Measurements from ENCODE around the gene ESPNL.
A peak's percentile ranks its signal among the peaks of the same experiment; 100 is the strongest.
"Not testable (repeated sequence)": the region's sequence is repeated elsewhere in the genome, so short reads cannot be mapped to it uniquely, and the experiment has no call there.

Gene ESPNL

GRCh38 chr2:238170386-238171071, 70.4 kb downstream of the ESPNL start:
- H3K4me3 ChIP-seq (ENCODE audit: low read depth, low read length) = no peak overlapping the region
- in situ Hi-C loops (cut with HindIII; ENCODE audit: low pct_ligation_motif_present, low sequenced_read_pairs) = no loop called here
- TF ChIP-seq, protein P1, sequence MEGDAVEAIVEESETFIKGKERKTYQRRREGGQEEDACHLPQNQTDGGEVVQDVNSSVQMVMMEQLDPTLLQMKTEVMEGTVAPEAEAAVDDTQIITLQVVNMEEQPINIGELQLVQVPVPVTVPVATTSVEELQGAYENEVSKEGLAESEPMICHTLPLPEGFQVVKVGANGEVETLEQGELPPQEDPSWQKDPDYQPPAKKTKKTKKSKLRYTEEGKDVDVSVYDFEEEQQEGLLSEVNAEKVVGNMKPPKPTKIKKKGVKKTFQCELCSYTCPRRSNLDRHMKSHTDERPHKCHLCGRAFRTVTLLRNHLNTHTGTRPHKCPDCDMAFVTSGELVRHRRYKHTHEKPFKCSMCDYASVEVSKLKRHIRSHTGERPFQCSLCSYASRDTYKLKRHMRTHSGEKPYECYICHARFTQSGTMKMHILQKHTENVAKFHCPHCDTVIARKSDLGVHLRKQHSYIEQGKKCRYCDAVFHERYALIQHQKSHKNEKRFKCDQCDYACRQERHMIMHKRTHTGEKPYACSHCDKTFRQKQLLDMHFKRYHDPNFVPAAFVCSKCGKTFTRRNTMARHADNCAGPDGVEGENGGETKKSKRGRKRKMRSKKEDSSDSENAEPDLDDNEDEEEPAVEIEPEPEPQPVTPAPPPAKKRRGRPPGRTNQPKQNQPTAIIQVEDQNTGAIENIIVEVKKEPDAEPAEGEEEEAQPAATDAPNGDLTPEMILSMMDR (IDR thresholded peaks at IDR 0.05; ENCODE audit: low read depth, low read length, missing control alignments) = no peak
- DNase-seq = no peak
- H3K27me3 ChIP-seq (replicated peaks) = no peaks in the 10 kb centered on the region
- H3K27ac ChIP-seq = peak overlapping the region; percentile 98
- peaks cover 37% of the 10 kb centered on the region for H3K36me3 ChIP-seq (replicated peaks)

- H3K36me3 ChIP-seq (replicated peaks) = peaks cover 37% of the 10 kb centered on the region
- DNase-seq; in situ Hi-C loops (cut with HindIII; ENCODE audit: low pct_ligation_motif_present, low sequenced_read_pairs); H3K4me3 ChIP-seq (ENCODE audit: low read depth, low read length); H3K27me3 ChIP-seq (replicated peaks): not testable (repeated sequence)
- H3K27ac ChIP-seq = peak overlapping the region; percentile 98
These were observed 70.9 kb downstream of the ESPNL start for GRCh38 chr2:238171072-238171431.

- in situ Hi-C loops (cut with HindIII; ENCODE audit: low pct_ligation_motif_present, low sequenced_read_pairs) = no loop called here
These were observed 71.5 kb downstream of the ESPNL start for GRCh38 chr2:238171575-238172187.

GRCh38 chr2:238172439-238172838, 72.3 kb downstream of the ESPNL start:
- DNase-seq = no peak
- Histone ChIP-seq H3K36me3 (replicated peaks) (peaks cover 39% of the 10 kb centered on the region), H3K27me3 (replicated peaks) (no peaks in the 10 kb centered on the region), H3K27ac (no peak overlapping the region), H3K4me3 (ENCODE audit: low read depth, low read length) (no peak overlapping the region)
- TF ChIP-seq, protein P1 (IDR thresholded peaks at IDR 0.05; ENCODE audit: low read depth, low read length, missing control alignments) = no peak
- in situ Hi-C loops (cut with HindIII; ENCODE audit: low pct_ligation_motif_present, low sequenced_read_pairs) = no loop called here

More at GRCh38 chr2:238171575-238172187, 71.5 kb downstream of the ESPNL start:
- DNase-seq = no peak
- Histone ChIP-seq H3K4me3 (ENCODE audit: low read depth, low read length) (no peak overlapping the region), H3K27me3 (replicated peaks) (no peaks in the 10 kb centered on the region), H3K36me3 (replicated peaks) (peaks cover 40% of the 10 kb centered on the region), H3K27ac (no peak overlapping the region)
- TF ChIP-seq, protein P1 (IDR thresholded peaks at IDR 0.05; ENCODE audit: low read depth, low read length, missing control alignments) = no peak

DNA sequence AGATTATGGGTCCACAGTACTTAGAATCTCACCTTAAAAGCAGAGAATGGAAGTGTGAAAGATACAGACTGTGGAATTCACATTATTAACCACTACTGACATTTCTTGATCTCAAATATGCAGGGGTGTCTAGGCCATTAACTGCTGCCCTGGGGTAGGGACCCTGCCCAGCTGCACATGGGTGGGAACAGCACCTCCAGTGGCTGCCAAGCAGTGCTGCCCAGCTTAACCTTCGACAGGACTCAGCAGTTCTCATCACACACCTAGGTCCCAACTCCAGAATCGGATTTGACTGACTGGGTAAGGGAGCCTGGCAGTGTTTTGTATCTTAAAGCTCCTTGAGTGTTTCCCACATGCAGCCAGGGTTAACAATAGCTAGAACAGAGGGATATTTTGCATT, 73.6 kb downstream of the ESPNL start:
- Histone ChIP-seq H3K27me3 (replicated peaks) (no peaks in the 10 kb centered on the region), H3K36me3 (replicated peaks) (peaks cover 44% of the 10 kb centered on the region), H3K27ac (no peak overlapping the region), H3K4me3 (ENCODE audit: low read depth, low read length) (no peak overlapping the region)
- TF ChIP-seq, protein P1 (IDR thresholded peaks at IDR 0.05; ENCODE audit: low read depth, low read length, missing control alignments) = peak; percentile 55
- DNase-seq = no peak
- in situ Hi-C loops (cut with HindIII; ENCODE audit: low pct_ligation_motif_present, low sequenced_read_pairs) = no loop called here

DNA sequence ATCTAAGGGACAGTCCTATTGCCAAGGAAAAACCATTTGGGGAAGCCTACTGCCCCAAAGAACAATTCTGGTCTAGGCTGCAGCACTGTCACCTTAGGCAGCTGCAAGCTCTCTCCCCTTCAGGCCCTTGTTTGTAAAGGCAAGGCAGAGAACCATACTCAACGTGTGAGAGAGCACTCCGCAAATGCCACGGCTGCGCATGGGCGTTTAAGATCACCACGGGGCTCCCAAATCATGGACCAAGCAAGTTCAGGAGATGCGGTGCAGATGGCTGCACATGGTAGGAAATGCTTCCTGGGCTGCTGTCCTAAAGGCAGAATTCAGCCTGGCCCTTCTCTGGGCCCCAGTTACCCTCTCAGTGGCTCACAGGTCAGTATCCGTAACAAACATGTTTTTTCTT, 74.2 kb downstream of the ESPNL start:
- peaks cover 47% of the 10 kb centered on the region for H3K36me3 ChIP-seq (replicated peaks)
- no peak overlapping the region for H3K4me3 ChIP-seq (ENCODE audit: low read depth, low read length)
- TF ChIP-seq, protein P1 (IDR thresholded peaks at IDR 0.05; ENCODE audit: low read depth, low read length, missing control alignments) = no peak
- H3K27me3 ChIP-seq (replicated peaks) = no peaks in the 10 kb centered on the region
- H3K27ac ChIP-seq = no peak overlapping the region
- in situ Hi-C loops (cut with HindIII; ENCODE audit: low pct_ligation_motif_present, low sequenced_read_pairs) = no loop called here
- DNase-seq = no peak

Measured in brain microvascular endothelial cell (primary cell).